A673 (cell line): ENCODE data around the gene KAZN. TPM values are rescaled to one million over a fixed set of nuclear protein-coding genes. Genes with fewer than 3 reads are reported as not detected.

Experiments
- BruUV-seq: library from RNA; stranded (reverse); fragments of 400-500 nt; replicated peaks from 2 replicates; lab custom pipeline; 2021; lab: Mats Ljungman, UMichigan
- CTCF ChIA-PET: fragments of 300-600 bp; sonication (Branson Sonifier 250); formaldehyde crosslinking; loops from one replicate; lab custom pipeline; 2022; ENCODE audit warnings: antibody characterized with exemption; lab: Charles Lee
- POLR2A ChIA-PET: fragments of 300-600 bp; sonication (Branson Sonifier 250); formaldehyde crosslinking; loops from one replicate; lab custom pipeline; 2022; ENCODE audit warnings: antibody characterized with exemption; ENCODE audit not compliant: low non-redundant PET; lab: Charles Lee
- DNase-seq: peaks from one replicate; pipeline ENCODE4 v3.0.0-alpha.2; 2015; ENCODE audit warnings: low spot score
- H3K27ac ChIP-seq: fragments of 200-600 bp; sonication (generic); 2 replicates; pipeline ENCODE4 v1.5.1; 2016; ENCODE audit warnings: mixed run types, low read depth, mild to moderate bottlenecking, mixed read lengths, antibody characterized with exemption, low read length; ENCODE audit not compliant: poor library complexity, severe bottlenecking
- H3K27me3 ChIP-seq: fragments of 200-600 bp; sonication (generic); replicated peaks from 2 replicates; pipeline ENCODE4 v1.6.1; 2017; ENCODE audit warnings: mixed run types, low read depth, mild to moderate bottlenecking, mixed read lengths, antibody characterized with exemption, low read length; ENCODE audit not compliant: insufficient read depth, poor library complexity
- H3K36me3 ChIP-seq: fragments of 200-600 bp; sonication (generic); 2 replicates; pipeline ENCODE4 v1.6.1; 2016; ENCODE audit warnings: mixed run types, mild to moderate bottlenecking, mixed read lengths, antibody characterized with exemption, low read length; ENCODE audit not compliant: insufficient read depth, poor library complexity, severe bottlenecking
- H3K4me1 ChIP-seq: fragments of 200-600 bp; sonication (generic); 2 replicates; pipeline ENCODE4 v1.6.1; 2017; ENCODE audit warnings: mixed run types, mild to moderate bottlenecking, mixed read lengths, antibody characterized with exemption, low read length; ENCODE audit not compliant: insufficient read depth, poor library complexity, severe bottlenecking
- H3K4me3 ChIP-seq: fragments of 200-600 bp; sonication (generic); 2 replicates; pipeline ENCODE4 v1.5.1; 2016; ENCODE audit warnings: low read depth, mixed run types, mild to moderate bottlenecking, mixed read lengths, low read length; ENCODE audit not compliant: poor library complexity, severe bottlenecking
- H3K9me3 ChIP-seq: fragments of 200-600 bp; sonication (generic); 2 replicates; pipeline ENCODE4 v1.6.1; 2016; ENCODE audit warnings: mixed run types, low read depth, mild to moderate bottlenecking, mixed read lengths, antibody characterized with exemption, low read length; ENCODE audit not compliant: poor library complexity, severe bottlenecking
- EZH2 ChIP-seq: fragments of 200-600 bp; sonication (generic); IDR thresholded peaks from 2 replicates; pipeline ENCODE4 v1.6.1; 2017; ENCODE audit warnings: borderline replicate concordance, low read depth, mild to moderate bottlenecking, mixed read lengths, antibody characterized with exemption, low read length; ENCODE audit not compliant: poor library complexity, severe bottlenecking
- intact Hi-C: fragments of 100-400 bp; cut with micrococcal nuclease; formaldehyde crosslinking; loops from one replicate; pipeline ENCODE4 v1.10.0; 2022; ENCODE audit not compliant: unreplicated experiment
- total RNA-seq: library from RNA; stranded (reverse); gene quantifications from 2 replicates; pipeline ENCODE4 v1.2.3, GENCODE V29; 2021
- TF ChIP-seq, protein P1 (sequence below): fragments of 300-800, 200-600 bp; sonication (generic); conservative IDR thresholded peaks from 2 replicates; pipeline ENCODE4 v1.5.1; 2017; ENCODE audit warnings: low read depth, mild to moderate bottlenecking, antibody characterized with exemption, low read length, moderate library complexity, mixed read lengths

KAZN gene
- total RNA-seq, 1 experiment from 2014 or later: 8.0 TPM

DNA sequence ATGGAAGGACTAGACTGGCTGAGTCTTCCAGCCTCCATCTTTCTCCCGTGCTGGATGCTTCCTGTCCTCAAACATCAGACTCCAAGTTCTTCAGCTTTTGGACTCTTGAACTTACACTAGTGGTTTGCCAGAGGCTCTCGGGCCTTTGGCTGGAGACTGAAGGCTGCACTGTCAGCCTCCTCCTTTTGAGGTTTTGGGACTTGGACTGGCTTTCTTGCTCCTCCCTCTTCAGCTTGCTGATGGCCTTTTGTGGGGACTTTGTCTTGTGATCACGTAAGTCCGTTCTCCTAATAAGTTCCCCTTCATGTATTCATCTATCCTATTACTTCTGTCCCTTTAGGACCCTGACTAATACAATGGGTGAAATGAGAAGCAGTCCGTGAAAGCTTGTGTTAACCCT lies 196.4 kb downstream of the KAZN start:
- no peak overlapping the region for H3K27ac ChIP-seq
- BruUV-seq: no TSS peak
- no peak overlapping the region for H3K4me3 ChIP-seq
- POLR2A ChIA-PET: no interaction called here
- no peak for TF ChIP-seq EZH2
- TF ChIP-seq, protein P1, sequence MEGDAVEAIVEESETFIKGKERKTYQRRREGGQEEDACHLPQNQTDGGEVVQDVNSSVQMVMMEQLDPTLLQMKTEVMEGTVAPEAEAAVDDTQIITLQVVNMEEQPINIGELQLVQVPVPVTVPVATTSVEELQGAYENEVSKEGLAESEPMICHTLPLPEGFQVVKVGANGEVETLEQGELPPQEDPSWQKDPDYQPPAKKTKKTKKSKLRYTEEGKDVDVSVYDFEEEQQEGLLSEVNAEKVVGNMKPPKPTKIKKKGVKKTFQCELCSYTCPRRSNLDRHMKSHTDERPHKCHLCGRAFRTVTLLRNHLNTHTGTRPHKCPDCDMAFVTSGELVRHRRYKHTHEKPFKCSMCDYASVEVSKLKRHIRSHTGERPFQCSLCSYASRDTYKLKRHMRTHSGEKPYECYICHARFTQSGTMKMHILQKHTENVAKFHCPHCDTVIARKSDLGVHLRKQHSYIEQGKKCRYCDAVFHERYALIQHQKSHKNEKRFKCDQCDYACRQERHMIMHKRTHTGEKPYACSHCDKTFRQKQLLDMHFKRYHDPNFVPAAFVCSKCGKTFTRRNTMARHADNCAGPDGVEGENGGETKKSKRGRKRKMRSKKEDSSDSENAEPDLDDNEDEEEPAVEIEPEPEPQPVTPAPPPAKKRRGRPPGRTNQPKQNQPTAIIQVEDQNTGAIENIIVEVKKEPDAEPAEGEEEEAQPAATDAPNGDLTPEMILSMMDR: no peak
- CTCF ChIA-PET: no interaction called here
- H3K27me3 ChIP-seq: no peaks in the 10 kb centered on the region
- no peaks in the 10 kb centered on the region for H3K4me1 ChIP-seq
- no peak for DNase-seq
- H3K9me3 ChIP-seq: no peaks in the 10 kb centered on the region
- H3K36me3 ChIP-seq: no peaks in the 10 kb centered on the region
- intact Hi-C loops: no loop called here

DNA sequence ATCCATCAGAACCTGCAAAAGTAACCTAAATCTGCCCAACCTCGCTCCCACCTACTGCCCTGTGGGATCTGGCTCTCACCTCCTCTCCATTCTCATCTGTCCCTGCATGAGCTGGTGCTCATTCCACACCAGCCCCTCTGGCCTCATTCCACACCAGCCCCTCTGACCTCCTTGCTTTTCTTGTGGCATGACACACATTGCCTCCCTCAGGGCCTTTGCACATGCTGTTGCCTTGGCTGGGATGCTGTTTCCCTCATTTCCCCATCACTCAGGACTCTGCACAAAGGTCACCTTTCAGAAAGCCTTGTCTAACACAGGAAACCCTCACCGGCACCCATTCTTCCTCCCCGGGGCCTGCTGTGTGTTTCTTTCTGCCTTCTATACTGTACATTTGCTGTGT lies 197.1 kb downstream of the KAZN start:
- intact Hi-C loops: no loop called here
- Histone ChIP-seq H3K9me3 (no peaks in the 10 kb centered on the region), H3K4me3 (no peak overlapping the region), H3K27ac (no peak overlapping the region), H3K27me3 (no peaks in the 10 kb centered on the region), H3K4me1 (no peaks in the 10 kb centered on the region), H3K36me3 (no peaks in the 10 kb centered on the region)
- no peak for DNase-seq
- ChIA-PET POLR2A (no interaction called here), CTCF (no interaction called here)
- no TSS peak for BruUV-seq
- TF ChIP-seq, protein P1: no peak
- TF ChIP-seq EZH2: no peak

DNA sequence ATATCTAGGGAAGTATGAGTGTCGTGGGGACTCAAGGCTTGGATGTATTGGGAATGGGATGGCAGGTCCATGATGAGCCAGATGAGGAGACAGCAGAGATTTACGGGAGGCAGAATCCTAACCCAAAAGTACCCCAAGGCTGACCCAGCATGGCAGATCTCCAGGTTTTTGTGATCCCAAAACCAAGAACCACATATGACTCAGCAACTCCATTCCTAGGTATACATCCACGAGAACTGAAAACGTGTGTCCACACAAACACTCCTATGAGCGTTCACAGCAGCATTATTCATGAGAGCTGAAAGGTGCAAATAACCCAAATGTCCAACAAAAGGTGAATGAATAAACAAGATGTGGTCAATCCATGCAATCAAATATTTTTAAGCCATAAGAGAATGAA lies 201.5 kb downstream of the KAZN start:
- intact Hi-C loops: no loop called here
- CTCF ChIA-PET: no interaction called here

More for the DNA sequence above, 201.5 kb downstream of the KAZN start:
- Histone ChIP-seq H3K4me1 (no peaks in the 10 kb centered on the region), H3K4me3 (no peak overlapping the region), H3K27ac (no peak overlapping the region), H3K9me3 (no peaks in the 10 kb centered on the region), H3K36me3 (no peaks in the 10 kb centered on the region), H3K27me3 (no peaks in the 10 kb centered on the region)
- no peak for DNase-seq
- no TSS peak for BruUV-seq
- no peak for TF ChIP-seq EZH2
- TF ChIP-seq, protein P1: no peak
- POLR2A ChIA-PET: no interaction called here
